GM18873 (cell line): ENCODE results near the gene ACE.

Experiments
- ATAC-seq: cut with Tn5 transposase; IDR thresholded peaks from one replicate; pipeline ENCODE4 v1.9.1; 2021; ENCODE audit warnings: mild to moderate bottlenecking, moderate library complexity, moderate number of reproducible peaks; ENCODE audit not compliant: unreplicated experiment, low FRiP score

ACE gene

DNA sequence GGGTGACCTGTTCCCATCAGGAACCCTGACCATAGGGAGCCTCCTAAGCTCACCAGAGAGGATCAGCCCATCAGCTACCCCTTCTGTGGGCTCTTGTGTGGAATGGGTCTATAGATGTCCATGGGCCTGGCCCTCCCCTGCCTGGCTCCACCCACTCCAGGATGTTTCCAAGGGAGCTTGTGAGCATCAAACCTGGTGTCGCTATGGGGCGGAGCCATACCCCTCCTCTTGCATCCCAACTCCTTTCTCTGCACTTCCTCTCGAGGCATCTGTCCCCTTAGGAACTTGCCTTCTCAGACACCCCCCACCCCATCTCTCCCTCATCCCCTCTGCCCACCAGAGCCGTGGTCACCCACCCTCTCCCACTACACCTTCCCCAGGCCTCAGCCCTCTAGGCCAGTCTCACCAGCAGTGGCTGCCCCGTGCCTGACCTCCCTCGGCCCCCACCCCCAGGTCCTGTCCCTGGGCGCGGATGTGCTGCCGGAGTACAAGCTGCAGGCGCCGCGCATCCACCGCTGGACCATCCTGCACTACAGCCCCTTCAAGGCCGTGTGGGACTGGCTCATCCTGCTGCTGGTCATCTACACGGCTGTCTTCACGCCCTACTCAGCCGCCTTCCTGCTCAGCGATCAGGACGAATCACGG, 56.7 kb downstream of the ACE start:
- no peak for ATAC-seq

DNA sequence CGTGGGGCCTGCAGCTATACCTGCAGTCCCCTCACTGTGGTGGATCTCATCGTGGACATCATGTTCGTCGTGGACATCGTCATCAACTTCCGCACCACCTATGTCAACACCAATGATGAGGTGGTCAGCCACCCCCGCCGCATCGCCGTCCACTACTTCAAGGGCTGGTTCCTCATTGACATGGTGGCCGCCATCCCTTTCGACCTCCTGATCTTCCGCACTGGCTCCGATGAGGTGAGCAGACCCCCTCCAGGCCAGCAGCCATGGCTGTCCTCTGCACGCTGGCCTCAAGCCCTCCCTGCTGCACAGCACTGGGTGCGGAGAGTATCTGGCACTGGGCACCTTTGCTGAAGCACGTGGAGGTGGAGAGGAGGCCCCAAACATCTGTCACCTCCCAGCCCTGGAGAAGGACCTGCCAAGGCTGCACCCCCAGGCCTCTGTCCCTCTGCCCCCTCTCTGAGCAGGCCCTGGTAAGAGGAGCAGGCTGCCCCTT, 57.3 kb downstream of the ACE start:
- no peak for ATAC-seq

DNA sequence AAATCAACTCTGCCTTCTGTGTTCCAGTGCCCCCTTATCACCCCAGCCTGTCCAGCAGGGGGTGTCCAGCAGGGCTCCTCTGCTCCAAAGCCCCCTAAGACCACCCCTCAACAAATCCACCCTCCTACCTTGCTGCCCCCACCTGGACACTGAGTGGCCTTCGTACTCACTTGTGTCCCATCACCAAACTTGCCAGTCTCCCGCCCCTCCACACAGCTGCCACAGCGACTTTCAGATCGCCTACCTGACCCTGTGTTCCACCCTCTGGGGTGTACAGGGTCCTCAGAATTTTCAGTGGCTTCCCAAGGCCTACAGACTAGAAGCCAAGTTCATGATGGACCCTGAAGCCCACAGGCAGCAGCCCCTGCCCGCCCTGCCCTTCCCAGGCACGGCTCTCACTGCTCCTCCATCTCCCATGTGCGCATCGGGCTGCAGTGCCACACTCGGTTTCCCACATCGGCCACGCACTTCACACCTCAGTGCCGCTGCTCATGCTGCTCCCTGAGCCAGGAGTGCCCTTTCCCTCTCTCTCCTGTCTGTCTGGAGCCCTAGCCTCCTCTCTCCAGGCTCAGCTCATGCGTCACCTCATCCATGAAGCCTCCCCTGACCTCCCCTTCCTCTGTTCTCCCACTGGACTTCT, 58.1 kb downstream of the ACE start:
- no peak for ATAC-seq

DNA sequence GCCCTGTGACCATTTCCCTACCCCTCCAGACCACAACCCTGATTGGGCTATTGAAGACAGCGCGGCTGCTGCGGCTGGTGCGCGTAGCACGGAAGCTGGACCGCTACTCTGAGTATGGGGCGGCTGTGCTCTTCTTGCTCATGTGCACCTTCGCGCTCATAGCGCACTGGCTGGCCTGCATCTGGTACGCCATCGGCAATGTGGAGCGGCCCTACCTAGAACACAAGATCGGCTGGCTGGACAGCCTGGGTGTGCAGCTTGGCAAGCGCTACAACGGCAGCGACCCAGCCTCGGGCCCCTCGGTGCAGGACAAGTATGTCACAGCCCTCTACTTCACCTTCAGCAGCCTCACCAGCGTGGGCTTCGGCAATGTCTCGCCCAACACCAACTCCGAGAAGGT, 58.8 kb downstream of the ACE start:
- ATAC-seq = no peak

DNA sequence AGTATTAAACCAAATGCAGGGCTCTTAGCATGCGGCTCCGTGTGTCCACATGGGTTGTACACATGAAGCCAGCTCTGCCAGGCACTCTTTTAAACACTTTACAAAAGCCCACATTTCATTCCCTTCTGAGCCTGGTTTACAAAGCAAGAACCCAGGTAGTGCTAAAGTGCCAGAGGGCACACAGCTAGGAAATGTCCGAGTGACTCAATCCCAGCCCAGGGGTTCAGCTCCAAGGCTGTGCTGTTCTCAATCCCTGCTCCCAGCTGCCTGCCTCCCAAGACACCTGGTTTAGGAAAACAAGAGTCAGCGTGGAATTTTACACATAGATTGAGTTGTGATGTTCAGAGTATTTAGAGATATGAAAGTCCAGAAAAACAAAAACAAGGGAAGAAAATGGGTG, 60.1 kb downstream of the ACE start:
- no peak for ATAC-seq

DNA sequence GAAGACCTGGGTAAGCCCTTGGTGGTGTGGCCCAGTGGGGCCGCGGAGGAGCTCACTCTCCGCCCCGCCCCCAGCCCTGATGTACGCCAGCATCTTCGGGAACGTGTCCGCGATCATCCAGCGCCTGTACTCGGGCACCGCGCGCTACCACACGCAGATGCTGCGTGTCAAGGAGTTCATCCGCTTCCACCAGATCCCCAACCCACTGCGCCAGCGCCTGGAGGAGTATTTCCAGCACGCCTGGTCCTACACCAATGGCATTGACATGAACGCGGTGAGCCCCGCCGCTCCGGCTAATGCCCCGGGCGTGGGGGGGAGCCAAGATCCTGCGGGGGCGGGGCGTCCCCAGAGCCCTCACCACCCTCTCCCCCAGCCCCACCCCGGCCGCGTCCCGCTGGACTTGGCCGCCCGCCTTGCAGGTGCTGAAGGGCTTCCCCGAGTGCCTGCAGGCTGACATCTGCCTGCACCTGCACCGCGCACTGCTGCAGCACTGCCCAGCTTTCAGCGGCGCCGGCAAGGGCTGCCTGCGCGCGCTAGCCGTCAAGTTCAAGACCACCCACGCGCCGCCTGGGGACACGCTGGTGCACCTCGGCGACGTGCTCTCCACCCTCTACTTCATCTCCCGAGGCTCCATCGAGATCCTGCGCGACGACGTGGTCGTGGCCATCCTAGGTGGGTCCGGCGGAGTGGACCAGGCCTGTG, 61.3 kb downstream of the ACE start:
- ATAC-seq = no peak

- ATAC-seq = no peak
Observed at GRCh38 chr17:63538693-63539595, 62.1 kb downstream of the ACE start.

DNA sequence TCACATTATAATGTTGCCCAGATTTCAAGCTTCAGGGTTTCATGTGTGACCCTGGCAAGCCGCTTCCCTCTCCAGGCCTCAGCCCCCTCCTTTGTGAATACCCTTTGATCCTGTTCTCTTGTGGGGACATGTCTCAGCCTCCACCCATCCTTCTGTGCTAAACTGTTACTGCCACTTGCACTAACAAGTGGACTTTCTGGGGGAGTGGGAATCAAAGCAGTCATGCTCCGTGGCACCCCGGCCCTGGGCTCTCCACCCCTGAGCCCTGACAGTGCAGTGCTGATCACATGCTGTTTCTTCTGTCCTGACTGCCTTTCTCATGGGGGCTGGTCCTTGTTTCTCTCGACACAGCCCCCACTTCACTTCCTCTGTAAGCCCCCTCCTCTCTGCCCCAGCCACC, 63.7 kb downstream of the ACE start:
- ATAC-seq = no peak

DNA sequence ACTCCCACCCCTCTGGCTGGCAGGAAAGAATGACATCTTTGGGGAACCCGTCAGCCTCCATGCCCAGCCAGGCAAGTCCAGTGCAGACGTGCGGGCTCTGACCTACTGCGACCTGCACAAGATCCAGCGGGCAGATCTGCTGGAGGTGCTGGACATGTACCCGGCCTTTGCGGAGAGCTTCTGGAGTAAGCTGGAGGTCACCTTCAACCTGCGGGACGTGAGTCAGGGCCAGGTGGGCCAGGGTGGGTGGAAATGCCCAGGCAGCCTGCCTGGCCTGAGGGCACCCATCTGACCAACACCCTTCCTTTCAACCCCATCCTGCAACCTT, 65.3 kb downstream of the ACE start:
- no peak for ATAC-seq

DNA sequence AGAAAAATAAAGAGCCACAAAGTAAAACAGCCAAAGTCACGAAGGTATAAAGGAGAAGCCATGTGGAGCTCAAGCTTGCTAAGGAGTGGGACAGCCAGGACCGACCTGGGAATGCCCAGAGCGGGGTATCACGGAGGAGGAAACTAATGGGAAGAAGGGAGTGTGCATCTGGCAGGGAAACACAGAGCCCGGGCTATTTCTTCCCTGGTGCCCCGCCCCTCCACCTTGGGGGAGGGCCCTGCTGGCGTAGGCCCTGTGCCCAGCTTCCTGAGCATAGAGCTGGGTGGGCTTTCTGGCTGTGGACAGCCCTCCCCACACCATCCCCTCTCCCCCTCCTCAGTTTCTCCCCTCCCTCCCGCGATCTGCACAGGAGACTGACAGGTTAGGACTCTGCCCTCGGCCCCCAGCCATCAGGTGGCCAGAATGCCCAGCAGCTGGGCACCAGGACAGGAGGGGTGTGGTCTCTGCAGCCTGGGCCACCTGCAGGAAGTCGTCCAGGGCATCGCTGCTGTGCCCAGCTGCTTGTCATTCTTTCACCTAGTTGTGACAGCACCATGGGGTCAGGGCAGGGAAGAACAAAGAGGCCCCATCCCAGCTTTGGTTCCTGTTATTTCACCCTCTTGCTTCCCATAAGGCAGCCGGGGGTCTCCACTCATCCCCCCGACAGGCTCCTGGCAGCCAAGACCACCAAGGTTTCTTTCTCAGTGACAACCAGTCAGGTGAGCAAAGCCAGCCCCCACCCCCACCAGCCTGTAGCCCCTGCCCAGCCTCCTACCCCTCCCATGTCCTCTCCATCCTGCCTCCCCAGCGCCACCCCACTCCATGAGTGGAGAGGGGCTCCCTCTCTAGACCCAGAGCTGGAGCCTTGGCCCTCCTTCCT, 66.3 kb downstream of the ACE start:
- ATAC-seq = no peak

DNA sequence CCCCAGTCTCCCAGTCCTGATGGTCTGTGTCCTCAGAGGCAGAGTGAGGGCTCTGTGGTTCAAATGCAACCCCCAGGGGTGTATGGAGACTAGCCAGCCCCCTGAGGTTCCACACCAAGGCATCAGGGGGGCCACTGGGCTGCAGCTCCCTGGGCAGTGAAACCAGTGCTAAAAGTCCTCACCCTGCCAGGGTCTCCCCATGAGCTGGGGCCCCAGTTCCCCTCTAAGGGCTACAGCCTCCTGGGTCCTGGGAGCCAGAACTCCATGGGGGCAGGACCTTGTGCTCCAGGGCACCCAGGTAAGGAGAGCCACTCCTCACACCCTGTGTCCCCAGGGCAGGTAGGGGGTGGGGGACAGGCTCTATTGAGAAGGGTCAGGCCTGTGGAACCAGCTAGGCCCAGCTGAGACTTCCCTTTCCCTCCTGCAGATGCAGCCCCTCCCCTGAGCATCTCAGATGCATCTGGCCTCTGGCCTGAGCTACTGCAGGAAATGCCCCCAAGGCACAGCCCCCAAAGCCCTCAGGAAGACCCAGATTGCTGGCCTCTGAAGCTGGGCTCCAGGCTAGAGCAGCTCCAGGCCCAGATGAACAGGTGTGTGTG, 67.1 kb downstream of the ACE start:
- ATAC-seq = no peak

GRCh38 chr17:63544467-63545301, 67.8 kb downstream of the ACE start:
- no peak for ATAC-seq

DNA sequence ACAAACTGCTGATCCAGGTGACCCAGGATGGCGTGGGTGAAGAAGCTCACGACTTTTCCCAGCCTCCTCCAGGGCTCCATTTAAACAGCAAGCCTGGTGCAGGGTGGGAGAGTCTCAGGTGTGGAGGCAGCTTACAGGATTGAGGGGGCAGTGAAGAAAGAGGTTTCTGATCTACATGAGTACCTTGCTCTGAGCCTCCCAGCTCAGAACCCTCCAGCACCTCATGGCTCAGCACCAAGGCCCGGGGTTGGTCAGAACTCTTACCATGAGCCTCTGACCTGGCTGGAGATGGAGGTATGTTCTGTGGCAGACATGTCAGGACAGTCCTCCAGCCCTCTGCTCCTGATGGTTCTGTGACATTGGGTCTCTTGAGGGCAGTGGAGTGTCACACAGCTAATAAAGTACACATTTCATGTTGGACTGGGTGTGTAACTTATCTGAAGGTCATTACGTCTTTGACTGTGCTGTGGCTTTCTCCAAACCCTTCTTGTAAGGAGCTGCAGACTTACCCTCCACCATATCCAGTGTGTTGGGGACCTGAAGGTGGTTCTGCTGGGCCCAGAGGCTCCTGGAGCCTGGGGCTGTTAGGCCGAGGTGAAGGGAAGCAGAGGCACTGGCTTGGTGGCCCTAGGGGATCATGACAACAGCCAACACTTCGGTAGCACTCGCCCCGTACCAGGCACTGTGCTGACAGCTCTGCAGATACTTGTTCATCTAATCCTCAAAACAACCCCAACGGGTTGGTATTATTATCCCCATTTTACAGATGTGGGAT, 69.6 kb downstream of the ACE start:
- no peak for ATAC-seq

GRCh38 chr17:63547083-63547523, 70.2 kb downstream of the ACE start:
- no peak for ATAC-seq
